HCT116 (cell line): ENCODE data around the gene GP2.

ENCODE experiments used
- CEBPB ChIP-seq: IDR thresholded peaks from 2 replicates; pipeline ENCODE4 v1.6.1; 2012; ENCODE audit warnings: low read depth
- CTCF ChIP-seq, 3 experiments: fragments of 200-600 bp in 1 of 3; sonication (generic) in 1 of 3; IDR thresholded peaks in 2 of 3; conservative IDR thresholded peaks in 1 of 3; 2 replicates each; pipeline ENCODE4 v1.5.1; 2012 to 2017; ENCODE audit warnings: low read depth in 2 of 3, low read length in 2 of 3, antibody characterized with exemption in 1 of 3, borderline replicate concordance in 1 of 3, control low read depth in 1 of 3, mild to moderate bottlenecking in 1 of 3, mixed read lengths in 1 of 3, mixed run types in 1 of 3, moderate library complexity in 1 of 3; ENCODE audit not compliant: insufficient read depth in 1 of 3
- EZH2 ChIP-seq: fragments of 200-600 bp; sonication (generic); IDR thresholded peaks from 2 replicates; pipeline ENCODE4 v1.6.1; 2017; ENCODE audit warnings: antibody characterized with exemption, mixed run types
- EZH2phosphoT487 ChIP-seq: fragments of 200-600 bp; IDR thresholded peaks from 2 replicates; pipeline ENCODE4 v1.6.1; 2018; ENCODE audit warnings: antibody characterized with exemption, borderline replicate concordance
- POLR2A ChIP-seq: IDR thresholded peaks from 2 replicates; pipeline ENCODE4 v1.7.0; 2011; ENCODE audit warnings: borderline replicate concordance; ENCODE audit not compliant: insufficient read depth, insufficient read length; ENCODE audit errors: extremely low read depth
- POLR2AphosphoS5 ChIP-seq: IDR thresholded peaks from 2 replicates; pipeline ENCODE4 v1.6.1; 2011; ENCODE audit warnings: mild to moderate bottlenecking, low read depth, low read length, moderate library complexity
- SIN3A ChIP-seq: IDR thresholded peaks from 2 replicates; pipeline ENCODE4 v1.6.1; 2012; ENCODE audit warnings: low read depth
- TCF7L2 ChIP-seq: IDR thresholded peaks from 2 replicates; pipeline ENCODE4 v1.7.0; 2011; ENCODE audit warnings: borderline replicate concordance, inconsistent platforms; ENCODE audit not compliant: insufficient read depth, insufficient read length; ENCODE audit errors: extremely low read depth
- YY1 ChIP-seq: IDR thresholded peaks from 2 replicates; pipeline ENCODE4 v1.6.1; 2011; ENCODE audit warnings: low read length, low read depth, moderate library complexity, mild to moderate bottlenecking; ENCODE audit not compliant: insufficient replicate concordance; ENCODE audit errors: extremely low read depth

DNA sequence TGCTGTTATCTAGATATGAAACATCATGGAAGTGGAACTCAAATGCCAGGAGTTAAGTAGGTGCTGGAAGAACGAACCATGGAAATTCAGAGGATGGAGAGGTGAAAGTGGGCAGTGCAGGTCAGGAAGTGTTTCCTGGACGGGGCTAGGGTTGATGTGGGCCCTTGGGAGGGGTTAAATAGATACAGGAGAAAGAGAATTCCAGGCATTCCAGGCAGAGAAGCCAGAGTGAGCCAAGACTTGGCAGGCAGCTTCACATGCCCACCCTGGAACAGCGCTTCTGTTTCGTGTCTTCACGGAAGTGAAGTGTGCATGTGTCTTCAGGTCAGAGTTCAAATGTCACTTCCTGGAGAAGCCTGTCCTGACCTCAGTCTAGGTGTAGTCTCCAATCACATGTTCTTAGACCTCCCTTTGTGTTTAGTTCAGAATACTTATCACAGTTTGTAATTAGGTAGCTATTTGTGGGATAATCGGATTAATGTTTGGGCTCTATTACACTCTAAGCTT is 41.3 kb downstream of the GP2 start:
- TF ChIP-seq CTCF (IDR thresholded peaks at IDR 0.05 in 2 of 3, conservative IDR thresholded peaks at IDR 0.05 in 1 of 3; ENCODE audit: borderline replicate concordance in 1 of 3, insufficient read depth in 1 of 3, low read depth in 2 of 3, low read length in 2 of 3) (no peak), CEBPB (no peak), SIN3A (no peak), YY1 (no peak), EZH2 (no peak), POLR2A (no peak), TCF7L2 (no peak), EZH2phosphoT487 (no peak), POLR2AphosphoS5 (no peak)
